Cardiac fibroblast (primary cell): Measurements from ENCODE around the gene CT55.
"Not testable (repeated sequence)": the region's sequence is repeated elsewhere in the genome, so short reads cannot be mapped to it uniquely, and the experiment has no call there.

Experiments
- DNase-seq, 2 donors: peaks; one replicate each; pipeline versions ENCODE4 v3.0.0 to v3.0.0-alpha.2; 2010; ENCODE audit warnings: low read depth in 2 of 2
- H3K4me3 ChIP-seq, 2 donors: replicated peaks in 1 of 2; 1 replicate in 1 of 2; 2 replicates in 1 of 2; pipeline ENCODE4 v1.5.1; 2011; ENCODE audit warnings: low read depth in 2 of 2, low read length in 2 of 2, mild to moderate bottlenecking in 2 of 2, moderate library complexity in 1 of 2
- CTCF ChIP-seq: IDR thresholded peaks from one replicate; pipeline ENCODE4 v1.5.1; 2011; ENCODE audit warnings: low read depth, mild to moderate bottlenecking, low read length, inconsistent platforms

Gene CT55

GRCh38 chrX:135170877-135171519, at the start of gene CT55:
Gene CT55, minus strand, starts transcription at chrX:135171398. Its CDS starts 227 bp downstream, at chrX:135171171.
- no peak within 1 kb of the TSS for H3K4me3 ChIP-seq
- no peak for TF ChIP-seq CTCF

GRCh38 chrX:135213200-135213844, 42.1 kb upstream of the CT55 start:
- no peak overlapping the region for H3K4me3 ChIP-seq
- no peak for TF ChIP-seq CTCF
- no peak for DNase-seq

More at GRCh38 chrX:135170877-135171519, at the start of gene CT55:
- DNase-seq = no peak

- H3K4me3 ChIP-seq = not testable (repeated sequence)
- peak; percentile 2 to 9 for DNase-seq
- peak; percentile 20 for TF ChIP-seq CTCF
Measured at GRCh38 chrX:135206427-135206826, 35.2 kb upstream of the CT55 start.

GRCh38 chrX:135200297-135200696, 29.1 kb upstream of the CT55 start:
- no peak for TF ChIP-seq CTCF
- no peak overlapping the region for H3K4me3 ChIP-seq
- DNase-seq = no peak

- H3K4me3 ChIP-seq = no peak overlapping the region
- no peak for TF ChIP-seq CTCF
- no peak for DNase-seq
Measured at GRCh38 chrX:135194684-135195083, 23.5 kb upstream of the CT55 start.

- no peak for TF ChIP-seq CTCF
- H3K4me3 ChIP-seq = no peak overlapping the region
- DNase-seq = no peak
Measured at GRCh38 chrX:135193740-135194139, 22.5 kb upstream of the CT55 start.
